GM18951 (cell line): ENCODE results near the gene ZWINT.
A peak's percentile ranks its signal among the peaks of the same experiment; 100 is the strongest.

Source experiments
- POLR2A ChIP-seq: IDR thresholded peaks from 4 replicates; pipeline ENCODE4 v1.6.1; 2011; ENCODE audit warnings: mild to moderate bottlenecking; ENCODE audit not compliant: insufficient read length, insufficient read depth; ENCODE audit errors: extremely low read depth
- in situ Hi-C: fragments of 300-500 bp; cut with MboI; formaldehyde crosslinking; loops from one replicate; pipeline ENCODE4 v1.12.0; 2022; ENCODE audit warnings: low sequenced_read_pairs, mixed read lengths, inconsistent platforms; ENCODE audit not compliant: unreplicated experiment

ZWINT gene

GRCh38 chr10:56360967-56361612, at the start of gene ZWINT:
ZWINT (minus strand) TSS chr10:56361259; CDS start chr10:56361236, 23 bp downstream.
- TF ChIP-seq POLR2A: peak; percentile 89
- in situ Hi-C loops: no loop called here

GRCh38 chr10:56383806-56384205, 22.7 kb upstream of the ZWINT start:
- TF ChIP-seq POLR2A: no peak
- in situ Hi-C loops: no loop called here

- in situ Hi-C loops: no loop called here
- TF ChIP-seq POLR2A: no peak
Observed at GRCh38 chr10:56370217-56371113, 9.4 kb upstream of the ZWINT start.

- in situ Hi-C loops: no loop called here
- TF ChIP-seq POLR2A: no peak
Observed at GRCh38 chr10:56360583-56360966, 484 bp downstream of the ZWINT start.

GRCh38 chr10:56359837-56360236, 1.2 kb downstream of the ZWINT start:
- no peak for TF ChIP-seq POLR2A
- in situ Hi-C loops: no loop called here

- in situ Hi-C loops: no loop called here
- TF ChIP-seq POLR2A: no peak
Observed at GRCh38 chr10:56357018-56357417, 4.0 kb downstream of the ZWINT start.

- no peak for TF ChIP-seq POLR2A
- in situ Hi-C loops: no loop called here
Observed at GRCh38 chr10:56351909-56352630, 9.0 kb downstream of the ZWINT start.

GRCh38 chr10:56349611-56350010, 11.4 kb downstream of the ZWINT start:
- in situ Hi-C loops: no loop called here
- TF ChIP-seq POLR2A: no peak

- TF ChIP-seq POLR2A: no peak
- in situ Hi-C loops: no loop called here
Observed at GRCh38 chr10:56348101-56348500, 13.0 kb downstream of the ZWINT start.

GRCh38 chr10:56346845-56347415, 14.1 kb downstream of the ZWINT start:
- TF ChIP-seq POLR2A: no peak

GRCh38 chr10:56341612-56342011, 19.4 kb downstream of the ZWINT start:
- no peak for TF ChIP-seq POLR2A
- in situ Hi-C loops: no loop called here

More at GRCh38 chr10:56346845-56347415, 14.1 kb downstream of the ZWINT start:
- in situ Hi-C loops: no loop called here

GRCh38 chr10:56329961-56330360, 31.1 kb downstream of the ZWINT start:
- in situ Hi-C loops: no loop called here
- TF ChIP-seq POLR2A: no peak

- TF ChIP-seq POLR2A: no peak
- in situ Hi-C loops: no loop called here
Observed at GRCh38 chr10:56327118-56327517, 33.9 kb downstream of the ZWINT start.
